Activated B cell treated with CpG ODN at 0.5 μM for 24 hours (primary cell): ENCODE results near the gene GRIN3A. TPM values are rescaled to one million over a fixed set of nuclear protein-coding genes. Genes with fewer than 3 reads are reported as not detected.

Experiments
- ATAC-seq: fragments of 200-7000 bp; cut with Tn5 transposase; one replicate; pipeline ENCODE4 v1.10.0; 2021; ENCODE audit warnings: low read depth, mild to moderate bottlenecking, moderate library complexity
- CTCF ChIA-PET: fragments of 350-600 bp; sonication (Branson Sonifier 250); formaldehyde crosslinking; loops from one replicate; lab custom pipeline; 2021; ENCODE audit warnings: antibody characterized with exemption; lab: Charles Lee
- POLR2A ChIA-PET: fragments of 350-600 bp; sonication (Branson Sonifier 250); formaldehyde crosslinking; loops from one replicate; lab custom pipeline; 2021; ENCODE audit warnings: antibody characterized with exemption; lab: Charles Lee
- DNase-seq: peaks from one replicate; pipeline ENCODE4 v3.0.0; 2022
- H3K27ac Mint-ChIP-seq: one replicate; pipeline ENCODE4 v1.8.0; 2020; ENCODE audit warnings: mixed read lengths
- H3K27me3 Mint-ChIP-seq: one replicate; pipeline ENCODE4 v1.8.0; 2021; ENCODE audit warnings: mixed read lengths
- H3K36me3 Mint-ChIP-seq: one replicate; pipeline ENCODE4 v1.8.0; 2021; ENCODE audit warnings: low read depth, mixed read lengths
- H3K4me1 Mint-ChIP-seq: one replicate; pipeline ENCODE4 v1.8.0; 2021; ENCODE audit warnings: mixed read lengths
- H3K4me3 Mint-ChIP-seq: one replicate; pipeline ENCODE4 v1.8.0; 2020; ENCODE audit warnings: mild to moderate bottlenecking, mixed read lengths
- H3K9me3 Mint-ChIP-seq: one replicate; pipeline ENCODE4 v1.8.0; 2020; ENCODE audit warnings: mixed read lengths
- CTCF ChIP-seq: fragments of 200-600 bp; IDR thresholded peaks from one replicate; pipeline ENCODE4 v1.8.0; 2022; ENCODE audit warnings: antibody characterized with exemption, mild to moderate bottlenecking
- intact Hi-C: fragments of 100-400 bp; cut with micrococcal nuclease; formaldehyde crosslinking; loops from one replicate; pipeline ENCODE4 v1.15.1; 2024
- total RNA-seq: library from RNA; stranded (reverse); gene quantifications from 2 replicates; pipeline ENCODE4 v1.2.3, GENCODE V29; 2022

The GRIN3A gene
- total RNA-seq, 1 donor from 2014 or later = not detected

GRCh38 chr9:101587332-101588043 lies 151.0 kb downstream of the GRIN3A start:
- DNase-seq (no peak), ATAC-seq (no peak)
- POLR2A ChIA-PET = no interaction called here
- H3K4me1 Mint-ChIP-seq = no peaks in the 10 kb centered on the region
- no peak for TF ChIP-seq CTCF
- no peaks in the 10 kb centered on the region for H3K36me3 Mint-ChIP-seq
- H3K27me3 Mint-ChIP-seq = no peaks in the 10 kb centered on the region
- H3K27ac Mint-ChIP-seq = no peak overlapping the region
- H3K4me3 Mint-ChIP-seq = no peak overlapping the region
- CTCF ChIA-PET = interaction anchor here (0.6 kb wide), 1 partner anchor 1874 kb away, joined by 3 read pairs; no protein-coding TSS in a partner anchor
- intact Hi-C loops = no loop called here
- no peaks in the 10 kb centered on the region for H3K9me3 Mint-ChIP-seq

GRCh38 chr9:101586651-101587050 lies 151.8 kb downstream of the GRIN3A start:
- no peak overlapping the region for H3K27ac Mint-ChIP-seq
- no peaks in the 10 kb centered on the region for H3K4me1 Mint-ChIP-seq
- no peak for DNase-seq

GRCh38 chr9:101585740-101586139 lies 152.7 kb downstream of the GRIN3A start:
- no peak overlapping the region for H3K27ac Mint-ChIP-seq
- intact Hi-C loops = no loop called here
- POLR2A ChIA-PET = no interaction called here
- DNase-seq = no peak
- H3K4me1 Mint-ChIP-seq = no peaks in the 10 kb centered on the region
- no peak for ATAC-seq
- no peaks in the 10 kb centered on the region for H3K9me3 Mint-ChIP-seq
- TF ChIP-seq CTCF = no peak
- CTCF ChIA-PET = no interaction called here
- H3K36me3 Mint-ChIP-seq = no peaks in the 10 kb centered on the region
- H3K4me3 Mint-ChIP-seq = no peak overlapping the region
- H3K27me3 Mint-ChIP-seq = no peaks in the 10 kb centered on the region

More at GRCh38 chr9:101586651-101587050, 151.8 kb downstream of the GRIN3A start:
- intact Hi-C loops = no loop called here
- ChIA-PET CTCF (interaction anchor here (0.6 kb wide), 1 partner anchor 1875 kb away, joined by 3 read pairs; no protein-coding TSS in a partner anchor), POLR2A (no interaction called here)
- ATAC-seq = no peak
- TF ChIP-seq CTCF = no peak
- H3K4me3 Mint-ChIP-seq = no peak overlapping the region
- H3K27me3 Mint-ChIP-seq = no peaks in the 10 kb centered on the region
- H3K36me3 Mint-ChIP-seq = no peaks in the 10 kb centered on the region
- no peaks in the 10 kb centered on the region for H3K9me3 Mint-ChIP-seq

GRCh38 chr9:101582553-101582952 lies 155.9 kb downstream of the GRIN3A start:
- POLR2A ChIA-PET = no interaction called here

More at GRCh38 chr9:101582553-101582952, 155.9 kb downstream of the GRIN3A start:
- CTCF ChIA-PET = no interaction called here
- H3K9me3 Mint-ChIP-seq = no peaks in the 10 kb centered on the region
- TF ChIP-seq CTCF = no peak
- no peaks in the 10 kb centered on the region for H3K36me3 Mint-ChIP-seq
- H3K4me3 Mint-ChIP-seq = no peak overlapping the region
- intact Hi-C loops = no loop called here
- DNase-seq (no peak), ATAC-seq (no peak)
- no peaks in the 10 kb centered on the region for H3K27me3 Mint-ChIP-seq
- H3K27ac Mint-ChIP-seq = no peak overlapping the region
- H3K4me1 Mint-ChIP-seq = peaks cover 12% of the 10 kb centered on the region
